GM23338 (cell line): ENCODE results near the gene CATSPERD. TPM values are rescaled to one million over a fixed set of nuclear protein-coding genes. Genes with fewer than 3 reads are reported as not detected.

Experiments used
- ATAC-seq: fragments of 200-7000 bp; cut with Tn5 transposase; 3 replicates; pipeline ENCODE4 v1.9.1; 2020
- DNase-seq: peaks from one replicate; pipeline ENCODE4 v3.0.0-alpha.2; 2015; ENCODE audit warnings: low spot score
- H2AFZ ChIP-seq: fragments of 200-600 bp; sonication (generic); 2 replicates; pipeline ENCODE4 v1.8.0; 2016; ENCODE audit warnings: antibody characterized with exemption, mild to moderate bottlenecking, moderate library complexity
- H3F3A ChIP-seq: fragments of 200-600 bp; sonication (generic); replicated peaks from 2 replicates; pipeline ENCODE4 v1.8.0; 2017; ENCODE audit warnings: antibody characterized with exemption, mixed run types, low read depth
- H3K27ac ChIP-seq: fragments of 200-600 bp; sonication (generic); 2 replicates; pipeline ENCODE4 v1.6.1; 2016; ENCODE audit warnings: low read depth
- H3K27me3 ChIP-seq: fragments of 200-600 bp; sonication (generic); 2 replicates; pipeline ENCODE4 v1.8.0; 2016; ENCODE audit warnings: mild to moderate bottlenecking, mixed run types, moderate library complexity; ENCODE audit not compliant: insufficient read depth
- H3K36me3 ChIP-seq: fragments of 200-600 bp; sonication (generic); 2 replicates; pipeline ENCODE4 v1.8.0; 2016; ENCODE audit warnings: mild to moderate bottlenecking; ENCODE audit not compliant: insufficient read depth
- H3K4me1 ChIP-seq: fragments of 200-600 bp; sonication (generic); 2 replicates; pipeline ENCODE4 v1.8.0; 2016; ENCODE audit warnings: mild to moderate bottlenecking, moderate library complexity; ENCODE audit not compliant: insufficient read depth
- H3K4me2 ChIP-seq: fragments of 200-600 bp; sonication (generic); 2 replicates; pipeline ENCODE4 v1.7.1; 2017; ENCODE audit warnings: mixed run types
- H3K4me3 ChIP-seq: fragments of 200-600 bp; sonication (generic); 2 replicates; pipeline ENCODE4 v1.6.1; 2016; ENCODE audit warnings: mixed run types
- H3K79me2 ChIP-seq: fragments of 200-600 bp; sonication (generic); replicated peaks from 2 replicates; pipeline ENCODE4 v1.8.0; 2017; ENCODE audit warnings: mild to moderate bottlenecking; ENCODE audit not compliant: insufficient read depth
- H3K9me2 ChIP-seq: fragments of 200-600 bp; sonication (generic); 2 replicates; pipeline ENCODE4 v1.8.0; 2017; ENCODE audit not compliant: insufficient read depth
- H4K20me1 ChIP-seq: fragments of 200-600 bp; sonication (generic); replicated peaks from 2 replicates; pipeline ENCODE4 v1.8.0; 2017; ENCODE audit warnings: mild to moderate bottlenecking; ENCODE audit not compliant: insufficient read depth
- H3K27ac Mint-ChIP-seq: 2 replicates; pipeline ENCODE4 v1.8.0; 2020; ENCODE audit warnings: inconsistent platforms, mild to moderate bottlenecking, moderate library complexity, mixed read lengths
- H3K27me3 Mint-ChIP-seq: 3 replicates; pipeline ENCODE4 v1.8.0; 2022; ENCODE audit warnings: low read depth, mild to moderate bottlenecking, moderate library complexity, mixed read lengths, inconsistent platforms; ENCODE audit not compliant: insufficient read depth, poor library complexity
- H3K36me3 Mint-ChIP-seq: 3 replicates; pipeline ENCODE4 v1.8.0; 2021; ENCODE audit warnings: low read depth, mild to moderate bottlenecking, inconsistent platforms, moderate library complexity, mixed read lengths
- H3K4me1 Mint-ChIP-seq: 3 replicates; pipeline ENCODE4 v1.8.0; 2020; ENCODE audit warnings: mild to moderate bottlenecking, inconsistent platforms, mixed read lengths
- H3K4me3 Mint-ChIP-seq: 3 replicates; pipeline ENCODE4 v1.8.0; 2021; ENCODE audit warnings: moderate library complexity, mild to moderate bottlenecking, inconsistent platforms, mixed read lengths
- H3K9me3 Mint-ChIP-seq: 3 replicates; pipeline ENCODE4 v1.8.0; 2020; ENCODE audit warnings: moderate library complexity, mild to moderate bottlenecking, inconsistent platforms, mixed read lengths
- ETS1 ChIP-seq: IDR thresholded peaks from 2 replicates; pipeline ENCODE4 v1.6.1; 2016; ENCODE audit warnings: antibody characterized with exemption
- JUNB ChIP-seq: IDR thresholded peaks from one replicate; pipeline ENCODE4 v1.6.1; 2016; ENCODE audit warnings: antibody characterized with exemption; ENCODE audit not compliant: unreplicated experiment
- POLR2AphosphoS5 ChIP-seq: IDR thresholded peaks from 2 replicates; pipeline ENCODE4 v1.6.1; 2016; ENCODE audit warnings: antibody characterized with exemption, low read depth
- REST ChIP-seq: IDR thresholded peaks from one replicate; pipeline ENCODE4 v1.6.1; 2018; ENCODE audit warnings: antibody characterized with exemption; ENCODE audit not compliant: unreplicated experiment
- STAT1 ChIP-seq: IDR thresholded peaks from one replicate; pipeline ENCODE4 v1.6.1; 2016; ENCODE audit warnings: antibody characterized with exemption; ENCODE audit not compliant: unreplicated experiment
- ZNF462 ChIP-seq: fragments of 250-450 bp; sonication (Bioruptor Pico); IDR thresholded peaks from 2 replicates; pipeline ENCODE4 v1.5.0; 2020; ENCODE audit warnings: mild to moderate bottlenecking, moderate library complexity
- polyA plus RNA-seq: library from polyadenylated mRNA; unstranded; fragments of >200 nt; fragmentation: Nextera tagmentation; extraction: Ambion mirVana; gene quantifications from 2 replicates; pipeline ENCODE4 v1.2.1, GENCODE V29; 2016
- total RNA-seq: library from RNA; depleted of rRNA; stranded (reverse); fragments of >200 nt; shearing (Covaris generic); gene quantifications from 2 replicates; pipeline ENCODE4 v1.2.3, GENCODE V29; 2014

Gene CATSPERD
- total and polyA plus RNA-seq, 2 experiments from 2014 or later: 0.17 TPM; not detected in 1

GRCh38 chr19:5751709-5752108 lies 31.3 kb downstream of the CATSPERD start:
- H2AFZ ChIP-seq: no peak overlapping the region
- H3K36me3 ChIP-seq: no peaks in the 10 kb centered on the region
- Mint-ChIP-seq H3K27me3 (peaks cover 17% of the 10 kb centered on the region), H3K4me1 (no peaks in the 10 kb centered on the region), H3K27ac (no peak overlapping the region), H3K4me3 (no peak overlapping the region), H3K36me3 (no peaks in the 10 kb centered on the region), H3K9me3 (no peaks in the 10 kb centered on the region)
- no peaks in the 10 kb centered on the region for H3K4me1 ChIP-seq
- TF ChIP-seq JUNB: no peak
- TF ChIP-seq STAT1: no peak
- TF ChIP-seq REST: no peak
- no peak for TF ChIP-seq ZNF462 (CRISPR knock-in tag)
- no peak for TF ChIP-seq ETS1
- no peak for TF ChIP-seq POLR2AphosphoS5
- no peaks in the 10 kb centered on the region for H3K27me3 ChIP-seq
- no peaks in the 10 kb centered on the region for H3F3A ChIP-seq
- DNase-seq (no peak), ATAC-seq (no peak)
- no peaks in the 10 kb centered on the region for H4K20me1 ChIP-seq
- H3K4me3 ChIP-seq: no peak overlapping the region
- no peak overlapping the region for H3K4me2 ChIP-seq
- H3K79me2 ChIP-seq: no peaks in the 10 kb centered on the region
- no peaks in the 10 kb centered on the region for H3K9me2 ChIP-seq
- no peak overlapping the region for H3K27ac ChIP-seq
